Stimulated activated CD4-positive, alpha-beta T cell treated with anti-CD3 and anti-CD28 coated beads, Interleukin-15, amount 100 ng/mL, for 1 hour (primary cell): ENCODE results near the gene CYTL1.

ENCODE experiments used
- DNase-seq, 2 donors: peaks; one replicate each; pipeline ENCODE4 v3.0.0-alpha.2; 2020; ENCODE audit warnings: low read depth in 1 of 2, low spot score in 1 of 2

Gene CYTL1

DNA sequence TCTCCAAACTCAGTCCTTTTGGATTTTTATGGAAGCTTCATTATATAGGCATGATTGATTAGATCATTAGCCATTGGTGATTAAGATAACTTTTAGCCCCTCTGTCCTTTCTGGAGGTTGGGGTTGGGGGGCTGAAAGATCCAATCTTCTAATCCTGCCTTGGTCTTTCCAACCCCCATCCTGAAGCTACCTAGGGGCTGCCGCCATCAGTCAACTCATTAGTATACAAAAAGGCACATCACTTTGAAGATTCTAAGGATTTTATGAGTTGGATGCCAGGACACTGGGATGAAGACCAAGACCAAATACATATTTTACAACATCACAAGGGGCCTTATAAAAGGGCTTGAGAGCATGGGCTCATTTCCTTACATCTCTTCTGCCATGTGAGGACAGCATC lies 47.5 kb downstream of the CYTL1 start:
- DNase-seq, result no peak

DNA sequence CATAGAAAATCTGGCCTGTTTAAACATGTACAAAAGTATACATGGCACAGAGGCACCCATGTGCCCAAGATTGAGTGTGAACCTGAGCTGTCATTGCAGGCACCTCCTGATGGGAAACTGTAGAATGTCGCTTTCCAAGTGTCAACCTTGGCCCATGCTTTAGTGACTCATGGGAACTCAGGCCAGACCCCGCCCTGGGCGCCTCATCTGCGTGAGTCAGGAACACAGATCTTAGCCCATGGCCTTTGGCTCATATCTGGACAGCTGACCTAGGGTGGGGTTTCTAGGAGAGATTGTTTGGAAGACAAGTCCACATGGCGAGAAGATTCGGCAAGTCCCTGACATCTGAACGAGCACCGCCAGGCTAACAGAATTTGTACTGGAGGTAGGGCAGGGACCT lies 50.0 kb downstream of the CYTL1 start:
- DNase-seq, result no peak

DNA sequence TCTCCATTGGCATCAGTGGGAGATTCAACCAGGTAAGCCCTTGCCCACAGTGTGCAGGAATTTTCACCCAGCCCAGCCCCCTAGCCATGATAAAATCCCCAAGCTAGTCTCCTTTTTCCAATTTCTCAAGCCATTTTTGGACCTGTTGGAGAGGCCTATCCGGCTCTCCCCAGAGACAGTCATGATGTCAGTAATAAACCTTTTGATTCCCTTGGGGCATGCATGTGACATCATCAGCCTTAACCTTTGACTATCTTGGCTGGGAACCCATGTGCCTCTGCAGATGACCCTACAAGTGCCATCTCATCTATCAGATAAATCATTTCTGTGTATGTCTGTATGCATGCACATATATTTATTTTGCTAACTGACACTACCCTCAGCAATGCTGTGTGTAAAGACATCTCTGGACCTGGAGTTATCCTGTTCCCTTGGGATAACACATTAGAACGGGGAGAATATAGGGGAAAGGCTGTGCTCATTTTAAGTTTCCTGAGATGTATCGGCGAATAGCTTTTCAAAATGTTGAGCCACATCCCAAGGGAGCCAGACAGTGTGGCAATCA lies 51.0 kb downstream of the CYTL1 start:
- no peak for DNase-seq
